CD14-positive monocyte (primary cell): ENCODE measurements around the gene VEPH1. TPM values are rescaled to one million over a fixed set of nuclear protein-coding genes. Genes with fewer than 3 reads are reported as not detected.
"Not testable (repeated sequence)": the region's sequence is repeated elsewhere in the genome, so short reads cannot be mapped to it uniquely, and the experiment has no call there.

Source experiments
- DNase-seq, 3 donors: peaks; one replicate each; pipeline ENCODE4 v3.0.0-alpha.2; 2011 to 2022
- H2AFZ ChIP-seq: 2 replicates; pipeline ENCODE4 v1.6.0; 2012; ENCODE audit warnings: mild to moderate bottlenecking, low read depth, low read length, inconsistent platforms; ENCODE audit not compliant: insufficient read depth, poor library complexity, severe bottlenecking
- H3K27ac ChIP-seq, 2 donors: 1 replicate in 1 of 2; 2 replicates in 1 of 2; pipeline ENCODE4 v1.5.1; 2012 to 2013; ENCODE audit warnings: low read length in 2 of 2, control low read depth in 1 of 2, inconsistent platforms in 1 of 2, low read depth in 1 of 2, mild to moderate bottlenecking in 1 of 2
- H3K27me3 ChIP-seq, 2 donors: one replicate each; pipeline versions ENCODE4 v1.6.0 to v1.6.1; 2011 to 2013; ENCODE audit warnings: low read length in 2 of 2; ENCODE audit not compliant: control insufficient read depth in 2 of 2, insufficient read depth in 2 of 2
- H3K36me3 ChIP-seq, 2 donors: replicated peaks in 1 of 2; 1 replicate in 1 of 2; 2 replicates in 1 of 2; pipeline versions ENCODE4 v1.5.1 to v1.6.1; 2012 to 2013; ENCODE audit warnings: low read length in 2 of 2, control low read depth in 1 of 2, inconsistent platforms in 1 of 2, mild to moderate bottlenecking in 1 of 2; ENCODE audit not compliant: insufficient read depth in 2 of 2, control insufficient read depth in 1 of 2
- H3K4me1 ChIP-seq, 2 donors: 1 replicate in 1 of 2; 2 replicates in 1 of 2; pipeline versions ENCODE4 v1.5.1 to v1.6.1; 2012 to 2013; ENCODE audit warnings: low read length in 2 of 2, control low read depth in 1 of 2, inconsistent platforms in 1 of 2, mild to moderate bottlenecking in 1 of 2, moderate library complexity in 1 of 2; ENCODE audit not compliant: insufficient read depth in 2 of 2, control insufficient read depth in 1 of 2
- H3K4me2 ChIP-seq: replicated peaks from 2 replicates; pipeline ENCODE3; 2012; ENCODE audit warnings: low read length, moderate library complexity, mild to moderate bottlenecking; ENCODE audit not compliant: poor library complexity, severe bottlenecking; ENCODE audit errors: extremely low read depth
- H3K4me3 ChIP-seq, 3 experiments: fragments of 200-600 bp in 1 of 3; sonication (generic) in 1 of 3; replicated peaks in 1 of 3; 1 replicate in 2 of 3; 2 replicates in 1 of 3; pipeline ENCODE4 v1.5.1; 2011 to 2013; ENCODE audit warnings: low read length in 3 of 3, mild to moderate bottlenecking in 3 of 3, control low read depth in 2 of 3, low read depth in 2 of 3, inconsistent platforms in 1 of 3, moderate library complexity in 1 of 3
- H3K79me2 ChIP-seq: 2 replicates; pipeline ENCODE4 v1.6.0; 2012; ENCODE audit warnings: mild to moderate bottlenecking, control low read depth, inconsistent platforms, low read length, moderate library complexity; ENCODE audit not compliant: insufficient read depth
- H3K9ac ChIP-seq: 2 replicates; pipeline ENCODE4 v1.6.0; 2017; ENCODE audit warnings: low read length, mild to moderate bottlenecking; ENCODE audit not compliant: insufficient read depth, poor library complexity, severe bottlenecking
- H3K9me3 ChIP-seq, 2 donors: replicated peaks in 1 of 2; 1 replicate in 1 of 2; 2 replicates in 1 of 2; pipeline versions ENCODE4 v1.5.1 to v1.6.1; 2012 to 2013; ENCODE audit warnings: low read length in 2 of 2, control low read depth in 1 of 2; ENCODE audit not compliant: control insufficient read depth in 1 of 2, insufficient read depth in 1 of 2
- H4K20me1 ChIP-seq: 2 replicates; pipeline ENCODE4 v1.6.0; 2012; ENCODE audit warnings: mild to moderate bottlenecking, low read length, control low read depth, moderate library complexity; ENCODE audit not compliant: insufficient read depth
- H3K27ac Mint-ChIP-seq, 7 donors: one replicate each; pipeline ENCODE4 v1.8.0; 2020; ENCODE audit warnings: mild to moderate bottlenecking in 7 of 7, mixed read lengths in 7 of 7, moderate library complexity in 6 of 7, inconsistent platforms in 2 of 7
- H3K27me3 Mint-ChIP-seq, 3 donors: one replicate each; pipeline ENCODE4 v1.8.0; 2021 to 2022; ENCODE audit warnings: low read depth in 3 of 3, mild to moderate bottlenecking in 3 of 3, mixed read lengths in 3 of 3, moderate library complexity in 3 of 3, inconsistent platforms in 1 of 3
- H3K36me3 Mint-ChIP-seq, 2 donors: one replicate each; pipeline ENCODE4 v1.8.0; 2020; ENCODE audit warnings: mixed read lengths in 2 of 2, inconsistent platforms in 1 of 2, mild to moderate bottlenecking in 1 of 2
- H3K4me1 Mint-ChIP-seq: one replicate; pipeline ENCODE4 v1.8.0; 2020; ENCODE audit warnings: mild to moderate bottlenecking, mixed read lengths
- H3K4me3 Mint-ChIP-seq, 2 donors: one replicate each; pipeline ENCODE4 v1.8.0; 2020; ENCODE audit warnings: mild to moderate bottlenecking in 2 of 2, mixed read lengths in 2 of 2, moderate library complexity in 1 of 2
- H3K9me3 Mint-ChIP-seq, 7 donors: one replicate each; pipeline ENCODE4 v1.8.0; 2020 to 2022; ENCODE audit warnings: mixed read lengths in 7 of 7, mild to moderate bottlenecking in 6 of 7, moderate library complexity in 6 of 7, inconsistent platforms in 2 of 7
- CTCF ChIP-seq: fragments of 200-600 bp; IDR thresholded peaks from one replicate; pipeline ENCODE4 v1.8.0; 2022; ENCODE audit warnings: antibody characterized with exemption, mild to moderate bottlenecking
- WGBS: methylation state at CpG from one replicate; pipeline ENCODE4 v1.1.5; 2013; ENCODE audit warnings: missing lambda C conversion rate; ENCODE audit not compliant: insufficient coverage; 5-methylcytosine and 5-hydroxymethylcytosine counted together
- intact Hi-C, 2 donors: fragments of 100-400 bp; cut with micrococcal nuclease; formaldehyde crosslinking; loops; one replicate each; pipeline versions ENCODE4 v1.15.0 to v1.15.1; 2023
- polyA plus RNA-seq, 3 donors: library from polyadenylated mRNA; depleted of rRNA in 1 of 3; unstranded in 2 of 3; stranded (reverse) in 1 of 3; fragments of 300-500 nt in 2 of 3; fragments of >200 nt in 1 of 3; fragmentation: Illumina TruSeq in 2 of 3; gene quantifications; 1 replicate in 2 of 3; 2 replicates in 1 of 3; pipeline ENCODE4 v1.2.3, GENCODE V29; 2012 to 2021

The VEPH1 gene
- polyA plus RNA-seq, 3 donors, result 0.44 TPM; not detected in 2

- no peak overlapping the region for H3K4me3 ChIP-seq
- H3K4me1 ChIP-seq, result no peaks in the 10 kb centered on the region
- no peak overlapping the region for H3K27ac ChIP-seq
- no peak for DNase-seq
- peaks cover 2 to 7% (median 3%) of the 10 kb centered on the region in 3 donors for H3K27me3 Mint-ChIP-seq
- H3K9me3 Mint-ChIP-seq, result peaks cover 0 to 7% (median 0%) of the 10 kb centered on the region in 7 donors
- H2AFZ ChIP-seq, result no peak overlapping the region
- no peaks in the 10 kb centered on the region for H3K4me1 Mint-ChIP-seq
- H3K27me3 ChIP-seq, result peaks cover 0 to 3% of the 10 kb centered on the region in 2 donors
- H3K9ac ChIP-seq, result no peak overlapping the region
- no peaks in the 10 kb centered on the region for H3K79me2 ChIP-seq
- no peaks in the 10 kb centered on the region for H3K9me3 ChIP-seq
- no peaks in the 10 kb centered on the region for H3K36me3 Mint-ChIP-seq
- H3K27ac Mint-ChIP-seq, result no peak overlapping the region
- peak; percentile 46 for TF ChIP-seq CTCF
- H3K4me2 ChIP-seq, result no peak overlapping the region
- H4K20me1 ChIP-seq, result no peaks in the 10 kb centered on the region
- H3K36me3 ChIP-seq, result no peaks in the 10 kb centered on the region
- no peak overlapping the region for H3K4me3 Mint-ChIP-seq
- no CpG with 5 or more reads among the region's 1 CpG for WGBS
- intact Hi-C loops, result no loop called here
Measured at GRCh38 chr3:157351981-157352380, 151.2 kb downstream of the VEPH1 start.

GRCh38 chr3:157350651-157351050 lies 152.6 kb downstream of the VEPH1 start:
- H3K36me3 Mint-ChIP-seq, H4K20me1 ChIP-seq, H3K27ac Mint-ChIP-seq, DNase-seq, H3K4me2 ChIP-seq, H3K4me1 Mint-ChIP-seq, H3K27me3 ChIP-seq, H3K9ac ChIP-seq, H3K4me3 ChIP-seq, H3K9me3 ChIP-seq, H3K4me1 ChIP-seq, H3K27ac ChIP-seq, H3K36me3 ChIP-seq, H3K9me3 Mint-ChIP-seq, H3K79me2 ChIP-seq, H3K27me3 Mint-ChIP-seq, H3K4me3 Mint-ChIP-seq, H2AFZ ChIP-seq, intact Hi-C loops: not testable (repeated sequence)
- WGBS, result no CpG with 5 or more reads among the region's 2 CpGs

GRCh38 chr3:157348304-157349075 lies 154.7 kb downstream of the VEPH1 start:
- H3K27ac ChIP-seq, DNase-seq, H3K79me2 ChIP-seq, H3K36me3 Mint-ChIP-seq, H3K9me3 ChIP-seq, H3K27me3 ChIP-seq, H3K36me3 ChIP-seq, H3K4me1 Mint-ChIP-seq, H3K9ac ChIP-seq, H3K4me3 ChIP-seq, H3K4me1 ChIP-seq, H3K4me2 ChIP-seq, H2AFZ ChIP-seq, H3K27ac Mint-ChIP-seq, intact Hi-C loops, H4K20me1 ChIP-seq, H3K27me3 Mint-ChIP-seq, H3K9me3 Mint-ChIP-seq, H3K4me3 Mint-ChIP-seq: not testable (repeated sequence)
- 88% methylated on average over 1 of the region's 3 CpGs for WGBS
